GM18502 (cell line): ENCODE results near the gene ARFGAP3.
"Not testable (repeated sequence)": the region's sequence is repeated elsewhere in the genome, so short reads cannot be mapped to it uniquely, and the experiment has no call there.

Source experiments
- ATAC-seq: cut with Tn5 transposase; IDR thresholded peaks from one replicate; pipeline ENCODE4 v1.9.1; 2021; ENCODE audit warnings: mild to moderate bottlenecking; ENCODE audit not compliant: unreplicated experiment, poor library complexity

Gene ARFGAP3

DNA sequence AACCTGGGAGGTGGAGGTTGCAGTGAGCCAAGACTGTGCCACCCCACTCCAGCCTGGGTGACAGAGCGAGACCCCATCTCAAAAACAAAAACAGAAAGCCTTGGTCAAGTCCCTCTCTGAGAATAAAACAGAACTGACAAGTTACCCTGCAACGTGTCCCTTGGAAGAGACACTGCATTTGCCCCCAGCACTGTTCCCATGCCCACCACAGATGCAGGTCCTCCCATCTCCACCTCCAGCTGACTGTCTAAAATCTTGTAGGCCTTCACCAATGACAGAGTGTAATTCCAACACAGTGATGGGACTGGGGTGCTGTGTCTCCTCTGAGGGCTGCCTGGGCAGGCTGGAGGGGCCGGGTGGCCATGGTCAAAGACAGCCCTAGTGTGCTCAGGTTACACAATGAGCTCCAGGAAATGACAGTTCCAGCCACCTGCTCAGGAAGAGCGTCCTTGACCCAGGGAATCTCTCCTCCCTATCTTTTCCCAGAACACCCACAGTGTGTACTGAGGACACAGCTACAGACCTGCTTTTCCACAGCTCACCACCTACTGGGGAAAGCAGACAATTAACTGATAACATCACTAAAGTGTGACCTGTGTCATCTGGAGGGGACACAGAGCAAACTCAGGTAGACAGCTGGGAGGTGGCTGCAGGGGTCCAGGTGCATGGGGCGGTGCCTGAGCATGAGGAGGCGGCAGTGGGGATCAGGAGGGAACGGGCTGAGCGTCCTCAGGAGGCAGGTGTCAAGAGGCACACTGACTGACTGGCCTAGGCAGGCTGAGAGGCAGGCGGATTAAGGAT, 56.4 kb downstream of the ARFGAP3 start:
- ATAC-seq, result no peak

DNA sequence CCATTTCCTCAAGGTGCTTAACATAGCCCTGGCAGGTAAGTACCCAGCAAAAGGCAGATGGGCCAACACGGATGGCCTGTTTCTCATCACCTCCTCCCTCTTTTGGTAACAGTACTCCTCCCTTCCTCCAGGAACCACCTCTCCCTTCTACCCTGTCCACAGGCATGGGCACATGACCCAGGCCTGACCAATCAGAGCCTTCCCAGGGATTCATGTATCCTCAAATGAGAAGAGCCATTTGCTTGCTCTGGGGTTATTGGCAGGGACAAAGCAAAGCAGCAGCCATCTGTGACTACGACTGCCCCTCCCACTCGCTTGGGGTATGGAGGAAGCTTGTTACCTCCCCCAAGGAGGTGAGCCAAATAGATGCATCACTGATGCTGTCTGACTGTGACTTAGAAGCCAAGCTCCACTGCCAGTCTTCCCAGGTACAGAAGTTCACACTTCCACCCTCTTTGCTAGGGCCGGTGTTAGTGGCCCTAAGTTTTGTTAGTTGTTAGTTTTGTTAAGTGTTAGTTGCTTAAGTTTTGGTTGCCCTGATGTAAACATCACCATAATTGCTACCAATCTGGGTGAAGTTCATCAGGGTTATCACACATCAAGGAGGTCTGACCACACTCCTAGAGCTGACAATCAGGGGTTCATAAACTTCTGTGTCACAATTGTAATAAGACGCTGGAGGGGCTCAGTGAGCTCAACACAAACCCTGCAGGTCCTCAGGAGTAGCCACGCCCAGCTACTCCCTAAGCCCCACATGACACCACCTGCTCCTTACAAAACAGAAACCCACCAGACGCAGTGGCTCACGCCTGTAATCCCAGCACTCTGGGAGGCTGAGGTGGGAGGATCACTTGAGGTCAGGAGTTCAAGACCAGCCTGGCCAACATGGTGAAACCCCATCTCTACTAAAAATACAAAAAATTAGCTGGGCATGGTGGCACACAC, 57.3 kb downstream of the ARFGAP3 start:
- no peak for ATAC-seq

DNA sequence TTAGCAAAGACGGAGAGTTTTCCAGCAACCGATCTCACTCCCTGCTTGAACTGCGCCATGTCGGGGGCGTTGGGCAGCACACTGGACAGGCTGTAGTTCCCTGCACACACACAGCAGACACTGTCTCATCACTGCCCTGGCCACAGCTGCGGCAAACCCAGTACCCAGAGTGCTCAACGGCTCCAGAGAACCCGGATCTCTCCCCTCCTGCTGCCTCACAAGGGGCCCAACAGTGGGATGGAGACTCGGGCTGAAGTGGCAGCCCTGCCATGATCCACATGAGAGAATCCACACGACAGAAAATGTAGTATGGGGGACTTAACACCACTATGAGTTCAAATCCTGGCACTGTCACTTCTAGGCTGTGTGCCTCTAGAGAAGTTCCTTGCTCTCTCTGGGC, 58.0 kb downstream of the ARFGAP3 start:
- no peak for ATAC-seq

DNA sequence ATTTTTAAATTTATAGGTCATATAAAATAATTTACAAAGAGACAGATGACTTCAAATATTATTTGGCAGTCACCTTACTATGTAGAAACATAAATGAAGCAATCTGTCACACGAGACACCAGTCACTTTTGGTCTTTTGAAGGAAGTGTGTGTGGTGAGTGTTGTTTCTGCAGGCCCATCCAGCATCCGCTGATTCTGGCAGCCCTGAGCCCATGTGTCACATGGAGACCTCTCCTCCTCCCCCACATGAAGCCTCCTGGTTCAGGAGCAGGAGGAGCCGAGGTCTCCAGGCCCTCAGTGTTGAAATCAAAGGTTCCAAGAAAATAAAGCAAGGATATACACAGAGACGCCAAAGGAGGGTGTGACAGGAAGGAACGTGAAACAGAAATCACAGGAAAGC, 60.1 kb downstream of the ARFGAP3 start:
- ATAC-seq, result no peak

DNA sequence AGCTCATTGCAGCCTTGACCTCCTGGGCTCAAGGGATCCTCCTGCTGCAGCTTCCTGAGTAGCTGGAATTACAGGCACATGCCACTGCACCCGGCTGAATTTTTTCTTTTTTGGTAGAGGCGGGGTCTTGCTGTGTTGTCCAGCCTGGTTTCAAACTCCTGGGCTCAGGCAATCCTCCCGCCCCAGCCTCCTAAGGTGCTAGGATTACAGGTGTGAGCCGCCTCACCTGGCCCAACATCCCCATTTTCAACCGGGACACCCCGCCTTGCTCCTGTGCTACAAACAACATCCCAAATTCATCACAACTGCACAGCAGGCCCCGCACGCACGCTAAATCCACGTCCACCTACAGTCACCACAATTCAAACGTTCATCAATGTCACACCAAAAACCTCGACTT, 61.0 kb downstream of the ARFGAP3 start:
- ATAC-seq, result no peak

DNA sequence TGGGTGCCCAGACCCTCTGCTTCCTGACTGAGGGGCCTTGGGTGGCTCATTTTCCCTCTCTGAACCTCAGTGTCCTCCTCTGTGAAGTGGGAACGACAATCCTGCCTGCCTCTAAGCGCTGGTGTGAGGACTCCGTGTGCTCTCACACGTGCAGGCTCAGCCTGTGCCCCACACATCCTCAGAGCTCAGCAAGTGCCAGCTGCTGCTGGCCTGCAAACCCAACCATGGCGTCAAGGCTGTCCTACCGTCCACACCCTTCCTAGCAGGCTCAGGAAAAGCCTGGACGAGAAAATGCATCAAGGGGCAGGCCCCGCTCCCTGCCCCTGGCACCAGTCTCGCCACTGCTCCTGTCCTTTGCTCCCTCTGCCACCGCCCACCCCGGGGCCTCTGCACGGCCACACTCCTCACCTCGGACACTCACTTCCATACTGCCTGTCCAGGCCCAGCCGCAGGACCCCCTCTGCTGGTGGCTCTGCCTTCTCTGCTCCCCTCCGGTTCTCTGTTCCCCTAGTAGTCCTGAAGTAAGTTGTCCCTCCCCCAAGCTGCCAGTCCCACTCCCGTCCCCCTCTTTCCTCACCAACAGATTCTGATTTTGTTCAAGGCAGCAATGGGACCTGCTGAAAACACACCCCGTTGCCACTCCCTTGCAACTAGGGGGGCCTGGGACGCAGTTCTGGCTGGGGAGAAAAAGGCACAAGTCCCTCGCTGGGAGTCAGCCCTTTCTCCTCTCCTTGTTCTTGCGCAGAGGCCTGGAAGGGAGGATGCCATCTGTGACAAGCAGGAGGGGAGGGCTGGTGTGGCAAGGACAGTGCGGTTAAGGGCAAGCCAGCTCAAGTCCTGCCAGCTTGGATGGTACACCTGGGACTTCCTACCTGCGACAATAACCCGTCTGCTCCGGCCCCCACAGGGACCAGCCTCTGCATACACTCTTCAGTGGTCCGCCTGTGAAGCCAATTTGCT, 62.2 kb downstream of the ARFGAP3 start:
- ATAC-seq, result no peak

DNA sequence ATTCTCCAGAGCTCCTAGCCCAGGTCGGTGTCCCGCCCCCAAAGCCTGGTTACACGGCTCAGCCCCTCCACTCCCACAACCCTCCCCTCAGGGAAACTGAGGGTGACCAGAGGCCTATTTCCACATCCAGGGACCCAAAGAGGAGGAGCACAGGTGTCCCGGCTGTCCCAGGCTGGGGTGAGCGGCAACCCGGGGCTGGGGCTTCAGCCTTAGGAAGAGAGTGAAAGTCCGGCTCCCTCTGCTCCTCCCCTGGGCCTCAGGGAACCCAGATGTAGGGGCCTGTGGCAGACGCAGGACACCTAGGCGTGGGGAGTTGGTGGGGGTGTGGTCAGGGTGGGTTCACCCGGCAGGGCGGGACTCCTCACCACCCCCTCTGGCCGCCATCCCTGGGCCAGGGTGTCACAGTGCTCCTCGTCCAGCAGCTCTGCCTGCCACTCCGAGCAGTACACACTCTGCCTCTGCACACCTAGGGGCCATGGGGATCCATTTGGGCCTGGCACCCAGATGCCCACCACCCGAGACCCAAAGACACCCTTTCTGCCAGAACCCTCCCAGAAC, 63.1 kb downstream of the ARFGAP3 start:
- ATAC-seq, result no peak

DNA sequence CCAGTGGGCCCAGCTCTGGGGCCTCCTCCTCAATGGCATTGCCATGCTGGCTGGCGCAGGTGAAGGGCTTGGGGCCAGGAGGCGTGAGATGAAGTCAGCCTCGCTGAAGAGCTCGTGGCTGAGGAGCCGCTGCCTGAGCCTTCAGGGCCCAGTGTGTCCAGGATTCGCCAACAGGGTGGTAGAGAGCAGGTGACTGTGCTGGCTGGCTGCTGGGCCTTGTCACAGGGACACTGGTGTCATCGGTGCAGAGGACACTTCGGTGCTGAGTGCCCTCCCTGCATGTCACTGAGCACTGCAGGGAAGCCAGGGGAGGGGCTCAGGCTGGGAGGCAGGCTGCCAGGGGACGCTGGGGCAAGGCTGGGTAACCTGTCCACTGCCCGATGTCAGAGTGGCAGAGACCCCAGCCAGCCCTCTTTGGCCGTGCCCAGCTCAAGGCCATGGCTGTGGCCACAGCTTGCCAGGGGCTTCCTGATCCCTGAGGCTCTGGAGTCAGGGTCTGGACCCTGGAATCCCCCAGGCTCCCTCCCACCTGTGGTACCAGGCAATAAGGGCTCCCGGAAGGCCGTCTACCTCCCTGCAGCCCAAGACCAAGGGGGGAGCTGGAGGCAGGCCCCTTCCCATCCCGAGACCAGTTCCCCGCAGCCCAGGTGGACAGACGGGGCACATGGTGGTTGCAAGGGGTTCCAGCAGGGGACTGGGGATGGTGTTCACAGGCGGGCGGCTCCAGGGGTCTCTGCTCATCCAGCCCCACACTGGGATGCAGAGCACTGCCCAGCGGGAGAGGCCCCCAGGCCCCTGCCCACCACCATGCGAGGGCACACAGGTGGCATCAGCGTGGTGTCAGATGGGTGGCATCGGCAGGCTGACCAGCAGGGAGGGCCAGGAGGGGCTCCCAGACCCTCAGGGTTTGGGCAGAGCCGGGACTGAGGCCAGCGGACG, 63.9 kb downstream of the ARFGAP3 start:
- no peak for ATAC-seq

DNA sequence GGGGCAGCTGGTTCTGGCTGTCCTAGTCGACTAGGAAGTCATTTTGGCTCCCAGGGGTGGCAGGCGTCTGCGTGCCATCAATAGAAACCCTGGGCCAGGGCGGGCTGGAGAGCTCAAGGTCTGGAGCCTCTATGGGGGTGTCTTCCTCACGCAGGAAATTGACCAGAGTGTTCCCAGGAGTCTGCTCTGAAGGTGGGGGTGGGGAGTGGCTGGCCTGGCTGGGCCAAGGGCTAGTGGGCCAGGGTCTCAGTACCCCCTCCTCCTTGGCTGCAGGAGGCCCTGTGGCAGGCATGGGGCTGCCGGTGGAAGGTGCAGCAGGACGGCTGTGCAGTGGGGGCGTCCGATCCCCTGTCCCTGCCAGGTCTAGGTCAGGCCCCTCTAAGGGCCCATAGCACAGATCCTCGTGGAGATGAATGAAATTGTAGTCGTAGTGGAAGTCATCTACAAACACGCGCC, 64.6 kb downstream of the ARFGAP3 start:
- ATAC-seq, result no peak

DNA sequence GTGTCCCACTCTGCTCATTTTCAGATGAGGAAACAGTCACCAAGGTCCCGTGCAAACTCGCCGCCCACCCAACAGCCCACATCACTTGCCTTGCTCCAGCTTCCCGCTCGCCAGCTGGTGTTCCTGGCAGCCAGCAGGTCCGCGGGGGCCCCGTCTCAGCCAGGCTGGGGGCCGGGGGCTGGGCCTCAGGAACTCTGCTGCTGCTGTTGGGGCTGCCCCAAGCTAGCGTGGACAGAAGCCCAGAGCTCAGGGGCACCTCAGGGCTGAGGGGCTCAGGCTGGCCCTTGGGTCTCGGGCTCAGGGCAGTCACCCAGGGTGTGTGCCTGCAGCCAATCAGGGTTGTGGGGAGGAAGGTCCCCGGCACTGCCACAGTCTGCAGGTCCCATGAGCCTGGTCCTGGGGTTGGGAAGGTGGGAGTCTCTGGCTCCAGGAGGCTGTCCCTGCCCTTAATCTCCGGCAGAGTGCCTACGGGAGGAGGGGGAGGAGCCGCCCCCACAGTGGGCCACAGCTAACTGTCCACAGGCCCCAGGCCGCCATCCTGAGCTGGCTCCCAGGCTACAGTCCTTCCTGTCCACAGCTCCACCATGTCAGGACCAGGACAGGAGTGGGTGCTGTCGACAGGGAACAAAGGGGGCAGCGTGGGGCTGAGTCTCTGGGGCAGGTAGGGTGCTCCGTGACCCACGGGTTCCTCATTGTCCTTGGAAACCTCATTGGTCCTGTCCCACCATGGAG, 65.2 kb downstream of the ARFGAP3 start:
- ATAC-seq, result no peak

DNA sequence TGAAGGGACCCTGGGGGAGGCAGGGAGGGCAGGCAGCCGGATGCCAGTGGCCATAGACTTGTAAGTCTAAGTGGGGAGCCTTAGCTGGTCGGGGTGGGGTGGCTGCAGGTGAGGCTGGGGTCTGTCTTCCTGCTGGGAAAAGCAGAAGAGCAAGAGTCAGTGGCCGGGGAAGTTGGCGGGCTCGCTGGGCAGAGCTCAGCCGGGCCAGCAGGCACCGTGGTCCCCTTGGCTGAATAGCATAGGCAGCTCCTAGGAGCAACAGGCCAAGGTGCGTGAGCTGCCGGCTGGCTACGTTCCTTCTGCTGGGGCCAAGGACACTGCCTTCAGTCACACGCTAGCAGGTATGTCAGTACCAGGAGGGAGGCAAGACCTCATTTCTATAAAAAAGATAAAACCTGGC, 68.6 kb downstream of the ARFGAP3 start:
- ATAC-seq, result no peak

DNA sequence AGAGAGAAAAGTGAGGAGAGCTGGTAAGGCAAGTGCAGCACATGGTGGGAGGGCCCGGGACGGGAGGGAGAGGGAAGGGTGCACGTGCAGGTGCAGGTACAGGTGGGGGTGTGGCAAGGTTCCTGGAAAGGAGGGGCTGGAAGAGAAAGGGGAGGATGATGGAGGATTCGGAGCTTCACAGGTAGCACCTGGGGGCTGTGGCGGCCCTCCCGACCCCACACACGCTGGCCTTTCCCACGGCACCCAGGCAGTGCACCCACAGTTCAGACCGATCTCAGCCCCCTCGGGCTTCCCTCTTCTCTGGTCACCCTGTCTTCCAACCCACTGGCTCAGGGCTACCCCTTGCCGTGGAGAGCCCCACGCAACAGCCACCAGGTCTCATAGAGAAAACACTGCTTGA, 69.1 kb downstream of the ARFGAP3 start:
- ATAC-seq, result no peak

DNA sequence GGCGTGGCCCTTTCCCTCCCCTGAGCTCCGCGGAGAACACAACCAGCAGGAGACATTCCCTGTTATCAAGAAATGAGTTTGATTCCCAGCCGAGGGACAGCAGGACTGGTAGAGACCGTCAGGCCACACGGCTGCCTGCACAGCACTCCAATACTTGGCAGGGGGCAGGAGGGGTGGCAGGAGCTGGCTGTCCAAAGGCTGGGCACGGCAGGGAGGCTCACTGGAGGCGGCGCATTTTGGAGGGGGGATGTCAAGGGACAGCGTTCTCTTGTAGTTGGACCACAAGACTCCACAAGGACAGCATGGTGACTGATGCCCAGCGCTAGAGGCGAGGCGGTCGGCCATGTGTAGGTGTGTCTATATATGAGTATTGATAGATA, 69.7 kb downstream of the ARFGAP3 start:
- ATAC-seq, result no peak

DNA sequence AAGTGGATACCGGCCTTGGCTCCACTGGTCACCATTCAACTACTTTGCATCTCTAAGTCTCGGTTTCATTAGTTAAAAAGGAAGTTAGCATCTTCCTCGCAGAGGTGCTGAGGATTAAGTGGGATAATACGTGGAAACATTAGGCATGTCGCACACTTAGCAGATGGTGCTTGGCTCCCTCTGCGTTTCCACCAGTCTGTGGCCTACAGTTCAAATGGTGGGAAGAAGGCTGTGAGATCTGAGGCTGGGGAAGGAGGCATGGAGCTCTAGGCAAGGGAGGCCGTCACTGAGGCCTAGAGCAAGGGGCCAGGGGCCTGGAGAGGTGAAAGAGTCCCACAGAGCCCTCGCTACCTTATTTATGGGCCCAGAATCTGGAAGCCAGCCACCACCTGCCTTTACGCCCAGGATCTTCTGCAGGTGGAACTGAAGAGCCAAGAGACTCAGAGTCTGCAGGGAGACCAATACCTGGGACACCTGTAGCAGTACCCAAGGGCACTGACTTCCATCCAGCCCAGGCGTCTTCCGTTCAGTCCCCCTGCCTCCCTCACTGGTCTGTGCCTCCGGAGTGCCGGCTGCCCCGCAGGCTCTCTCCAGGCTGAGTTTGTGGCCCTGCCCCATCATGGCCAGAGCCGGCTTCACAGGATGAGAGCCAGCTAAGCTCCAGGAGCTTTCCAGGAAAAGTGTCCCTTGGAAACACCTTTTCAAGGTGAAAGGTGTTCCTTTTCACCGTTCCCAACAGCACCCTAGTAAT, 70.3 kb downstream of the ARFGAP3 start:
- ATAC-seq, result no peak

DNA sequence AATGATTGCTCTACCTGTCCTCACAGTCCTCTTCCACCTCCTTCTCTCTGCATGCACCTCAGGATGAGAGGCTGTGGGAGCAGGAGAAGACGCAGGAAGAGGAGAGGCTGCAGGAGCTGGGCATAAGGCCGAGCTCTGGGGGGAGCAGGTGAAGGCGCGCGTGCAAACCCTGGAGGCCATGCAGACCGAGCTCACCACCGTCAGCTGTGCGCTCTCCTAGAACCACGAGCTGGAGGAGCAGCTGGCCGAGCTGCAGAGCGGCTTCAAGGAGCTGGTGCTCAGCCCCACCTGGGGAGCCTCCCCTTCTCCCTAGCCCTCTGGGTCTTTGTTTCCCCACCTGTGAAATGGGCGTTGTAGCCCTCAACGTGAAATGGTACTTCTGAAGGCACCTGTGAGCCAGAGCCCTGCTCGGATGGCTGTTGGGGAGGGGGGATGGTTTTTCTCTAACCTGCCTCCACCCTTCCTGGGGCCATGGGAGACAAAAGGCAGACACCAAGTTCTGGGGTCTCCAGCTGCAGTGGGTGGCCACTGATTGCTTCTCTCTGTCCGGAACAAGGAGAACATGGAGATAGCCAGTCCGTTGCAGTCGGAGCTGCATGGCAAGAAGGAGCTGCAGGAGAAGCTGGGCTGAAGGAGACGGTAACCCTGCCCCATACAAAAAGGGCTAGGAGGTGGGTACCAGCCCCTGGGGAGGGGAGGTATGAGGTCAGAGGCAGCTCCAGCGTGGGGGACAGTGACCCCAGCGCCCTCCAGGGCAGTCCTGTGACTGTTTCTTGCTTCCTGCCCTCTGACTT, 71.2 kb downstream of the ARFGAP3 start:
- ATAC-seq, result no peak

DNA sequence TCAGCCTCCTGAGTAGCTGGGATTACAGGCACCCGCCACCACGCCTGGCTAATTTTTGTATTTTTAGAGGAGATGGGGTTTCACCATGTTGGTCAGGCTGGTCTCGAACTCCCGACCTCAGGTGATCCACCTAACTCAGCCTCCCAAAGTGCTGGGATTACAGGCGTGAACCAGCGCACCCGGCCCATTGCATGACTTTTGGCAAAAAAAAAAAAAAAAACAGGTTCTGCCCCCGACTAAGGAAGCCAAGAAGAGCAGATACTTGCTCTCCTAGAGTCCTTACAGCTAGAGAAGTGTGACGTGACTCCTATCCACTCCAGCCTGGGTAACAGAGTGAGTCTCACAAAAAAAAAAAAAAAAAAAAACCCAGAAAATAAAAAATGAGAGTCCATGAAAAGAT, 74.8 kb downstream of the ARFGAP3 start:
- ATAC-seq, result not testable (repeated sequence)

DNA sequence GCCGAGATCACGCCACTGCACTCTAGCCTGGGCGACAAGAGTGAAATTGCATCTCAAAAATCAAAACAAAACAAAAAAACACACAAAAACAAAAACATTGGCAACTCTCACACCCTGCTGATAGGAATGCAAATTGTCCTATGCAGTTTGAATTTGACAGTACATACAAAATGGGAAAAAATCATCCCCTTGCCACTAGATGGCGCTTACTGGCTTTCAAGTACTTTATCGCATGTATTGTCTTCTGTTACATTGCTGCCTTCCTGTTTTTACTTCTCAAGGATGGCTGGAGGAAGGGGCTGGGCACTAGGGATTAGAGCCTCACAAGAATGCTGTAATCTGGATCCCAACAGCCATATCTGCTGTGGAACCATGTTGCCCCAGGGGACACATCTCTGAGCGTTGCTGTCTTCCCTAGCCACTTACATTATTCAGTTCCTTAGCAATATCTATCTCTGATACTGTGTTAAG, 77.0 kb downstream of the ARFGAP3 start:
- no peak for ATAC-seq
